GM19463 (cell line): ENCODE results near the gene BMPER.

Experiments
- ATAC-seq: cut with Tn5 transposase; IDR thresholded peaks from one replicate; pipeline ENCODE4 v1.9.1; 2021; ENCODE audit warnings: mild to moderate bottlenecking, moderate library complexity; ENCODE audit not compliant: unreplicated experiment

The BMPER gene

DNA sequence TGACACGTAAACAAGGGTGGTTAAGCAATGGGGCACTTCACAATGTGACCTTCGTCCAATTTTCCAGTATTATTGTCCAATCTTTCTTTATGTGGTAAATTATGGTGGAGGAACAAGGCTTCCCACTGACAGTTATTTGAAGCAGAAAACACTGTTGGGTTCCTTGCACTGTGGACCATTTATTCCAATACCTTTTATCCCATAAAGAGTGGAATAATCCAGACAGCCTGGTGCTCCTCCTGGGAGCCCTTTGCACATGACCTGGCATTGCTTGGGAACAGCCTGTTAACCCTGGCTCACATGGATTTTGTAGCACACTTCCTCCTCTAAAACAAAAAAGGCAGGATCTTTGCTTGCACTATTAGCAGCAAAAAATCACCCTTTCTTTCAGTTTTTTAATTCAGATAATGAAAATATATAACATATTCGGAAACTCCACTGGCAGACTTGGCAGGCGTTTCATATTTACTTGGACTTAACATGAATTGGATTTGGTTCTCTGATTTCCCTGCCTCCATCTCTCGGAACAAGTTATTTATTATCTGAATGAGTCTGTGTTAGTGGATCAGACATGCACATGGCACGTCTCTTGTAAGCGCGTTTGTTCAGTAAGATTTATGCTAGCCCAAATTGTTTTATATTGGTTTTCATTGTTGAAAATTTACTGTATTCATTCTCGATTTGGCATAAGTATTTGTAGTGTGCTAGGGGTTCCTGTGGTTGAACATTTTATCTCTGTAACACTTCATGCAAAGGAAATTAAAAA is 59.3 kb downstream of the BMPER start:
- no peak for ATAC-seq

GRCh38 chr7:33965183-33965744 is 59.9 kb downstream of the BMPER start:
- no peak for ATAC-seq

DNA sequence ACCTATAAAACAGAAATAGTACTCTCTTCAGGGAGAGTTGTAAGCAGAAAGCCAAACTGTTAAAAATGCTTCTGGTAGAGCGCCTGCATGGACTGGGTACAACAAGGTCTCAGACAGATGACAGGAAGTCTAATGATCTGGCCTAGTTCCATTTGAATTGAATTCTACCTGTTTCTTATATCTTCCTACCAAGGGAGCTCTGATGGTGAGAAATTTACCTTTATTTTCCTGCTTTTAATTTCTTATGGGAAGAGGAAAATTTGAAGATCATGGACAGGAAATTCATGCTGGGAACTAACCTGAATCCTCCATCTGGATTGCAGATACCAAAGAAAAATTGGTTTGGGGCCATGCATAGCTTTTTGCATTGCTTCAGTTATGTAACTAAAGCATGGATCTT is 63.3 kb downstream of the BMPER start:
- ATAC-seq = no peak

- no peak for ATAC-seq
These were observed 65.2 kb downstream of the BMPER start for GRCh38 chr7:33970536-33970935.

DNA sequence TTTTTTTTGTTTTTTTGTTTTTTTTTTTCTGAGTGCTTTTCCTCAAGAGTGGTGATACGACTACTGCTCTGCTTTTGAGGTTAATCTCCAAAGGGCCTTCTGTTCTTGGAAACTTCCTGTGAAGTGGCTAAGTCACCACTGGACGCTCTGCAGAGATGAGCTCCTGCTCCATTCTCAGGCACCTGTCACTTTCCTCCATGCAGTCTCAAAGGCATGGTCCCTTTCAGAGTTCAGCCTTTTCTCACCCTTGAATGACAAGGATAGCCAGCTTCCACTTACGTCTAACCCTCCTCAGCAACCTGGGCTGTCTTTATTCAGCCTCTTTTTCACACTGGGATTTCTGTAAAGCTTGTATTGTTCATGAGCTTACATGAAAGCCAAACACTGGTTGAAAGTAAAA is 65.8 kb downstream of the BMPER start:
- no peak for ATAC-seq

GRCh38 chr7:33973231-33974015 is 68.1 kb downstream of the BMPER start:
- no peak for ATAC-seq

- no peak for ATAC-seq
These were observed 74.0 kb downstream of the BMPER start for GRCh38 chr7:33979300-33979806.

DNA sequence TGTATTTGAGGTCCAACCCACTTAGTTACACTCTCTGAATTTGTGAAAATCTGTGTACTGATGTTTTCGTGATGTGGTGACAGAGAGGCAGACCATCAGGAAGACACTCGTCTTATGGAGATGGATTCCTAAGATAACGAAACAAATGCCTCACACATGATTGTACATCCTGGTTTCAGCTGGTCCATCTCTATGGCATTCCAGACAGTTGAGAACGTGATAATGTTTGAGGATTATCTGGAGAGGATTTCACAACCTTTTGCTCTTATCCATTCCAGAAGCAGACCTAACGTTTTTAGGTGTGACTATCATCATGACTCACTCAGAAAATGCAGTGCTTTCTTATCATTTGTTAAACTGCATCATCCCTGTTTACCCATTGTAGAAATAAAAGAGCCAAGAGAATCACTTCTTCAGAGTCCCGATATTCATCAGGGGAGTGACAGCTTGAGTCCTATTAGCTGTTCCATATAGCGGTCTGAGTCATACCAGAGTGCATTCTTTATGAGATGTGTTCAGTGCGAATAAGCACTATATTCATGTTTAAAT is 74.5 kb downstream of the BMPER start:
- no peak for ATAC-seq

- no peak for ATAC-seq
These were observed 75.9 kb downstream of the BMPER start for GRCh38 chr7:33981226-33981625.

GRCh38 chr7:33981671-33982424 is 76.5 kb downstream of the BMPER start:
- ATAC-seq = no peak

DNA sequence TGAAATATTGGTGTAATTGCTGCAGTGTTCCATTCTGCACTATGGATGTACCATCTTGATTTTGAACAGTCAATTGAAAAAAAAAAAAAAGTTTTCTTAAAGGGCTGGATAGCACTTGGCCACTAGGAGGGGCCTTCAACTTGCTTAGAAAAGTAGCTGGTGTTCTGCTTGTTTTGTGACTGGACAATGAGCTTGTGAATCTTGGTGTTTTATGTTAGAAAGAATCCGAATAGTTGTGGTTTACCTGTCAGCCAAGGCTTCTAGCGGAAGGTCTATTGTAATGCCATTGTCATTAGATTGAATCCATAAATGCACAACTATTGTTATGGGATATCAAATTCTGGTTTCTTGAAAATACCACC is 77.1 kb downstream of the BMPER start:
- ATAC-seq = no peak

DNA sequence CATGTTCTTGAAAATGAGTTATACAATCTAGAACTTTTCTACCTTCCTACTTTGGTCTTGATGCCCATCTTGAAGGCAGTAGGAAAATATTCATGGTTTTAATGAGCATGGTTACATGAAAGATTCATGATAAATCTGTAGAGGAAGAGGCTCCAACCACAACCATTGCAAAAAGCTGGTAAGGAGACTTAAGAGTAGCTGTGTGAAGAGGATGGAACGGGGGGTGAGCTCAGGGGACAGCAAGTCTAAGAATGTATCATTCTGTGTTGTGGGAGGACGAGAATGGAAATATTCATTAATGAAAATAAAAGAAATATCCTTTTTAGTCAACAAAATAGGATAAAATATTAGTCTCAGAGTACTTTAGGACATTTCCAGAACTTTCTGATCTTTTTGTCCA is 81.1 kb downstream of the BMPER start:
- ATAC-seq = no peak

GRCh38 chr7:33986951-33987947 is 81.9 kb downstream of the BMPER start:
- no peak for ATAC-seq

DNA sequence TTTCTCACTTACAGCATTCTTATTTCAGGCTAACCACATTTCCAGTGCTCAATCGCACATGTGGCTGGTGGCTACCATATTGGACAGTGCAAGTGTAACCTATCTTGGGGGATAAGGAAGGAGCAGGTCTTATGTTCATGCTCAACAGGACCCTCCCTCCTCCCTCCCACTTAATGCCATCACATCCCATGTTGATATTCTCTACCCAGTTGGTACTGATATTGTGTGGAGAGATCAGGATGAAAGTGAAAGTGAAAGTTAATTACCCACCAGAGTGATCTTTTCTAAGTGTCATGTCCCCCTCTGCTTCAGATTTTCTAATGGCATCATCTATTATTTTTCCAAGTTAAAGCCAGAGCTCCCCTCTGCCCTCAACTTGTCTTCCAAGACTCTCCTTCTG is 91.6 kb downstream of the BMPER start:
- ATAC-seq = no peak

GRCh38 chr7:33998476-33998875 is 93.1 kb downstream of the BMPER start:
- no peak for ATAC-seq

- ATAC-seq = no peak
These were observed 105.8 kb downstream of the BMPER start for GRCh38 chr7:34011017-34011695.

DNA sequence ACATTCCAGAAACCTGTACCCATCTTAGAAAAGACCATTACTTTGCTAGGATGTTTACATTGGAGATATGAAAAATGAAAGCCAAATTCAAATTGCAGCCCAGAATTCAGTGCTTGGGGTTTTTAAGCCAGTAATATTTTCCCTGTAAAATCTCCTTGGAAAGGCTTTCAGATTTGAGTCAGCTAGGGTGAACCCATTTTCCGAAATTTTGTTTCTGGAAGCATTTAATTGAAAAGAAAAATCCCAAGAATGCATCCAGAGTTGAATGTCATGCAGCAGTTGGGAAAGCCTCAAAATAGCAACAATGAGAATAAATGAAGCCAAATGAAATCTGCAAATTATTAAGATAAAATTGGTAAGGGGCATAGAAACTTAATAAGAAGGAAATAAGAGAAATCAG is 106.4 kb downstream of the BMPER start:
- no peak for ATAC-seq

DNA sequence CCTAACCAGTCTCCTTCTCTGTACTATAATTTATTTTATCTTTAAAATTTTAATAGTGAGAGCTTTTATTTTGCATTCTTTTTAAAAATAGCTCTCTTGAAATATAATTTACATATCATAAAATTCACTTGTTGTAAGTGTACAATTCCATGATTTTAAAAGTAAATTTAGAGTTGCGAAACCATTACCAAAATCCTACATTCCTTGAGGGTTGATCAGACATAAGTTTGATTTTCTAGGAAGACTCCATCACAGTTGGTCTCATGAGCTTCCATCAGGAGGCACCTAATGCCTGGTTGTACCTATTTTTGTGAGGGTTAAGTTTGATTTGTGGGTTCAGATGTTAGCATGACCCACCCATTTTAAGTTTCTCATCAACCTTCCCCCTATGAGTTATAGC is 108.1 kb downstream of the BMPER start:
- no peak for ATAC-seq

DNA sequence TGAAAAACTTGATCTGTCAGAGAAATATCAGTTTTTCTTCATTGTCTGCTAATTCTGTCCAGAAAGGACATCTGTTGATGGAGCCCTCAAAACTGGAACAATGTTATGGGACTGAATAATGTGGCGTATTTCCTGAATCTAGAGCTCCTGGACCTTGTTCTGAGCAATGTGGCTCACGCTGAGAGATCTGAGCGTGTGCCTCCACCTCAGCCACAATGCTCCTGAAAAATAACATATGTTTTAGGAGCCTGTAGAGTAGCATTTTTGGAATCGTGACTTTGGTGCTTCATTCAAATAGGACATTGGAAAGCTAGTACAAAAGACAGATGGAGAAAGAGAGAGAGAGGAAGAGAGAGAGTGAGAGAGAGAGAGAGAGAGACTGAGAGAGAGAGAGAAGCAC is 110.3 kb downstream of the BMPER start:
- no peak for ATAC-seq
